ENCODE results near the gene ADGRD1. TPM values are rescaled to one million over a fixed set of nuclear protein-coding genes. Genes with fewer than 3 reads are reported as not detected.

Gene ADGRD1
- total RNA-seq, 1 donor from 2014 or later, result 99.5 TPM

DNA sequence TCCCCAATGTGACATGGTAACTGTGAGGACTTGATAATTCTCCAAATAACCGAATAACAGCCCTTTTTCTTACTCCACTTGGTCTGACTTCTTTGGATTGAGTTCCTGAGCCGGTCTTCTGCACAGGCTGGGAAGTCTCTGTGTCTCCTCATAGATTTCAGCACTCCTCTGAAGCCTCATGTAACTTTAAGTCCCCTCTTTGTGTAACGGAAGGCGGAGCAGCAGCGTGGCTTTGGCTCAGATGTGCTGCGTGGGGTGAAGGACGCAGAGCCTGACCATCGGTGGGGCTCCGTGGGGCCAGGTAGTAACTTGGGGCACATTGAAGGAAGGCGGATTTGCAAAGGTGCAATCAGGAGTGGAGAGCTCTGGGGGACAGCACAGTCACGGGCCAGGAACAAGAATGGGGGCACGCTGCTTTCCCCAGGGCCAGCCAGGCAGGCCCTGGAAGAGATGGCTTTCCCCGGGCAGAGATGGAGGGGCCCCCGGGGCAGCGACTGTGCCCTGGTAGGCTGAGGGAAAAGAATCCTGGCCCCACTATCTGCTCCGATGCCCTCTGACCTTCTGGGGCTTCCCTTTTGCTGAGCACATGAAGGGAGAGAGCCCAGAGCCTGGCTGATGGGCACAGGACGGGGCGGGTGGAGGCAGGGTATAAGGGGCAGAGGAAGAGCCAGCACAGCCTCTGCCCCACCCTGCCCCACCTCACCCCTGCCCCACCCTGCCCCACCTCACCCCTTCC lies 56.9 kb downstream of the ADGRD1 start:
- DNase-seq, result no peak
- H3K9me3 ChIP-seq (replicated peaks), result no peaks in the 10 kb centered on the region
- H3K4me3 ChIP-seq, result no peak overlapping the region
- H3K36me3 ChIP-seq, result peaks cover 49% of the 10 kb centered on the region
- TF ChIP-seq, protein P1, sequence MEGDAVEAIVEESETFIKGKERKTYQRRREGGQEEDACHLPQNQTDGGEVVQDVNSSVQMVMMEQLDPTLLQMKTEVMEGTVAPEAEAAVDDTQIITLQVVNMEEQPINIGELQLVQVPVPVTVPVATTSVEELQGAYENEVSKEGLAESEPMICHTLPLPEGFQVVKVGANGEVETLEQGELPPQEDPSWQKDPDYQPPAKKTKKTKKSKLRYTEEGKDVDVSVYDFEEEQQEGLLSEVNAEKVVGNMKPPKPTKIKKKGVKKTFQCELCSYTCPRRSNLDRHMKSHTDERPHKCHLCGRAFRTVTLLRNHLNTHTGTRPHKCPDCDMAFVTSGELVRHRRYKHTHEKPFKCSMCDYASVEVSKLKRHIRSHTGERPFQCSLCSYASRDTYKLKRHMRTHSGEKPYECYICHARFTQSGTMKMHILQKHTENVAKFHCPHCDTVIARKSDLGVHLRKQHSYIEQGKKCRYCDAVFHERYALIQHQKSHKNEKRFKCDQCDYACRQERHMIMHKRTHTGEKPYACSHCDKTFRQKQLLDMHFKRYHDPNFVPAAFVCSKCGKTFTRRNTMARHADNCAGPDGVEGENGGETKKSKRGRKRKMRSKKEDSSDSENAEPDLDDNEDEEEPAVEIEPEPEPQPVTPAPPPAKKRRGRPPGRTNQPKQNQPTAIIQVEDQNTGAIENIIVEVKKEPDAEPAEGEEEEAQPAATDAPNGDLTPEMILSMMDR (IDR thresholded peaks at IDR 0.05; ENCODE audit: borderline replicate concordance), result no peak
- H3K27me3 ChIP-seq (ENCODE audit: low read depth), result no peaks in the 10 kb centered on the region
- intact Hi-C loops (cut with micrococcal nuclease), result no loop called here
- peak overlapping the region; percentile 59 for H3K27ac ChIP-seq (replicated peaks)
- H3K4me1 ChIP-seq, result peaks cover 36% of the 10 kb centered on the region

DNA sequence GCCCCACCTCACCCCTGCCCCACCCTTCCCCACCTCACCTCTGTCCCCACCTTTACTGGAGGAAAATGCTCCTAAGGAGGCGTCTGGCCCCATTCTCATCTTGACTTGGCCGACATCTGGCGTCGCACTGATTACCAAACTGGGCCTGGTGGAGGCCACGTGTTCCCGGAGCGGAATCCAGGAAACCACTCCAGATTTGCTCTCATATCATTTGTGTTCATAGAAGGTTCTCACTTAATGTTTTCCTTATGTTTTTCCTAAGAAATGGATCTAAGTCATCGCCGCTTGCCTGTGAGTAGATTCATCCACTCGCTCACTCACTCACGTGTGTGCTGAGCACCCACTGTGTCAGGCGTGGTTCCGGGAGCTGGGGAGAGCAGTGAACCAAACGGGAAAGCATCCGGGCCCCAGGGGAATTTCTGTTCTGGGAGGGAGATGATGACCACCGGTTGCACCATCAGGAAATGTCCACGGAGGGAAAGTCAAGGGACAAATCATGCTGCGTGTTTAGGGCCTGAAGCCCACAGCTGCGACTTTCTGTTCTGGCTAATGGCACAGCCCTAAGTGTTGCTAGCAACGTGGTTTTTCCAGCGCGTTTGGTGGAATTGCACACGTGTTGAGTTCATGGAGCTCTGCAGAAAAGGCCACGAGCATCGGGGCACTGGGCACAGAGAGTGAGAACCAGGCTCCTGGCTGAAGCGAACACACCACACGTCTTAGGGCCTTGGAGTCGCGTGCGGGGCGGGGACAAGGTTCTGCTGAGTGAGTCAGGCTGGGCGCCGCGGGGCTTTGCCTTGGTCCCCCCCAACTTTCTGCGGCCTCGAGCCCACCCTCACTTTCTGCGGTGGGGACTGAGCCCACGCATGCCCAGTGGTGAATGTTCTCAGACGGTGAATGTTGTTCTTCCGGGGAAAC lies 57.7 kb downstream of the ADGRD1 start:
- Histone ChIP-seq H3K36me3 (peaks cover 48% of the 10 kb centered on the region), H3K4me1 (peaks cover 28% of the 10 kb centered on the region), H3K27me3 (ENCODE audit: low read depth) (no peaks in the 10 kb centered on the region), H3K4me3 (no peak overlapping the region), H3K27ac (replicated peaks) (peak overlapping the region; percentile 59), H3K9me3 (replicated peaks) (no peaks in the 10 kb centered on the region)
- DNase-seq, result peak; percentile 61
- TF ChIP-seq, protein P1 (IDR thresholded peaks at IDR 0.05; ENCODE audit: borderline replicate concordance), result no peak
- intact Hi-C loops (cut with micrococcal nuclease), result no loop called here

DNA sequence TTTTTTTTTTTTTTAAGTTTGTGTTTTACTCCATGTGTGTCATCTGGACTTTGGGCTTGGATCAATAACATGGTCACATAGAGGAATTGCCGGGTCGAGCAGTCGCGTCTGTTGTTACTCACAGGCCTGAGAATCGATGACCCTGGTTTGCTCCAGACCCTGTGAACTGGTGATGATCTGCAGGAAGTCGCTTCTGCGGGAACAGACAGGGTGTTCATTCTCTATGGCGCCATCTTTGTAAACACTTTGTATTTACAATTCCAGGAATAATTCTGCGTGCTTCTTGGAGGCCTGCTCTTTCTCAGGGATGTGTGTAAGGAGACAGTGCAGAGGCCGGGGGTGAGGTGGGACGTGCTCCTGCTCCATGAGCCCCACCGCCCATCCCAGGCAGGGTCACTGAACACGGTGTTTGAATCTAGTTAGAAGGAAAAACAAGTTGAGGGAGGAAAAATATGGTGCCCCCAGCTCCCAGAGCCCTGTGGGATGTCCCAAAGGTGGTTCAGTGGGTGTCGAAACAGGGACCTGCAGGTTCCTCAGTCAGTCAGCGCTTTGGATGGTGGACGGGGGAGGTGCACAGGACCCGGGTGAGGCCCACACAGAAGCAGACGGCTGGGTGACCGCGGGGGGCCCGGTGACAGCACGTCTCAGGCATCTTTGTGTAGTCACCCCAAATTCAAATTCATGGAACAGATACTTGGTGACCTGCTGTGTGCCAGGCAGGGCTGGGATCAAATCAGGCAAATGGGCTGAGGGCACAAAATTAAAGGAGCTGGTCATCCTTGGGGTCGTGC lies 58.8 kb downstream of the ADGRD1 start:
- peaks cover 17% of the 10 kb centered on the region for H3K4me1 ChIP-seq
- TF ChIP-seq, protein P1 (IDR thresholded peaks at IDR 0.05; ENCODE audit: borderline replicate concordance), result no peak
- H3K36me3 ChIP-seq, result peaks cover 46% of the 10 kb centered on the region
- DNase-seq, result no peak
- H3K9me3 ChIP-seq (replicated peaks), result no peaks in the 10 kb centered on the region
- no peak overlapping the region for H3K27ac ChIP-seq (replicated peaks)
- no peaks in the 10 kb centered on the region for H3K27me3 ChIP-seq (ENCODE audit: low read depth)
- no peak overlapping the region for H3K4me3 ChIP-seq
- intact Hi-C loops (cut with micrococcal nuclease), result no loop called here

DNA sequence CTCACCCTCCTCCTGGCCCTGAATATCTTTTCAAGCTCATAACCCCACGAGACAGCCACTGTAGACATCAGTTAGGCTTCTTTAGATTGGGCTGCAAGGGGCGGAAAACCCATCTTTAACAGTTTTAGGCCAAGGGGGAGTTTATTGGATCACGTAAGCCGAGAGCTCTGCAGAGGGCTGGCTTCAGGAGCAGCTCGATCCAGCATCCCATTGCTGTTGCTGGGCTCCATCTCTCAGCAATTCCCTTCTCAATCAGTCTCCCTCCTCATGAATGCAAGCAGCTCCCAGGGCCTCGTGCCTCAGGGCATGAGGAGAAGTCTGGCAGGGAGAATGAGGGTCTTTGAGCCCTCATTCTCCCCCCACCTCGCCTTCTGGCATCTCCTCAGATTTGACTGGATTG lies 59.4 kb downstream of the ADGRD1 start:
- intact Hi-C loops (cut with micrococcal nuclease), result no loop called here
- TF ChIP-seq, protein P1 (IDR thresholded peaks at IDR 0.05; ENCODE audit: borderline replicate concordance), result no peak
- Histone ChIP-seq H3K4me3 (no peak overlapping the region), H3K4me1 (peaks cover 11% of the 10 kb centered on the region), H3K27me3 (ENCODE audit: low read depth) (no peaks in the 10 kb centered on the region), H3K9me3 (replicated peaks) (no peaks in the 10 kb centered on the region), H3K27ac (replicated peaks) (no peak overlapping the region), H3K36me3 (peaks cover 49% of the 10 kb centered on the region)
- DNase-seq, result no peak

DNA sequence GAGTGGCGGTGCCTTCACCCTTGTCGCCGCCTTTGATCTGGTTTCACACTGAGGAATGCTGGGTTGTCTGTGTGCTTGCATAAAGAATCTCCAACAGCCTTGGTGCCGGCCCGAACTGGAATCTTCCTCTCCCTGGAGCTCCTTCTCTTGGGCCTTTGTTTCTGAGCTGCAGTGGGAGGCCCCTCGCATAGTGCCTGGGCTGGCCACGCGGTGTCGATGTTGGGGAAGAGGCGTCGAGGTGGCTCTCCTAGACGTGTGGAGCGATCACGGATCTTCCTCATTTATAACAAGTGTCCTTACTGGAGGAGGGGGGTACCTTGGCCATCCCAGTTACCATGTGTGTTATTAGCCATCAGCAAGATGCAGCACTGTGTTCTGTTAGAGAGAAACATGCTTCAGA lies 60.6 kb downstream of the ADGRD1 start:
- H3K4me1 ChIP-seq, result no peaks in the 10 kb centered on the region
- intact Hi-C loops (cut with micrococcal nuclease), result no loop called here
- H3K36me3 ChIP-seq, result peaks cover 40% of the 10 kb centered on the region
- H3K9me3 ChIP-seq (replicated peaks), result no peaks in the 10 kb centered on the region
- TF ChIP-seq, protein P1 (IDR thresholded peaks at IDR 0.05; ENCODE audit: borderline replicate concordance), result no peak
- H3K27ac ChIP-seq (replicated peaks), result no peak overlapping the region
- no peaks in the 10 kb centered on the region for H3K27me3 ChIP-seq (ENCODE audit: low read depth)
- no peak overlapping the region for H3K4me3 ChIP-seq
- DNase-seq, result no peak

Measured in left ventricle myocardium inferior (tissue), 1 donor.